CD4-positive, alpha-beta T cell treated with Interferon gamma for 1 hour (primary cell): ENCODE results near the gene RPL28.

ENCODE experiments used
- DNase-seq: peaks from one replicate; pipeline ENCODE4 v3.0.0-alpha.2; 2020

RPL28 gene

GRCh38 chr19:55353803-55354697 lies 31.7 kb upstream of the RPL28 start:
- DNase-seq, result peak; percentile 77

- no peak for DNase-seq
Observed at GRCh38 chr19:55354698-55355212, 31.0 kb upstream of the RPL28 start, which contains the start of gene COX6B2. Gene COX6B2, minus strand, starts transcription at chr19:55354719. Its CDS starts 198 bp downstream, at chr19:55354521.

GRCh38 chr19:55355213-55355821 lies 30.4 kb upstream of the RPL28 start:
- no peak for DNase-seq

GRCh38 chr19:55358493-55358892 lies 27.2 kb upstream of the RPL28 start:
- no peak for DNase-seq

GRCh38 chr19:55358943-55359908 lies 26.5 kb upstream of the RPL28 start:
- no peak for DNase-seq

DNA sequence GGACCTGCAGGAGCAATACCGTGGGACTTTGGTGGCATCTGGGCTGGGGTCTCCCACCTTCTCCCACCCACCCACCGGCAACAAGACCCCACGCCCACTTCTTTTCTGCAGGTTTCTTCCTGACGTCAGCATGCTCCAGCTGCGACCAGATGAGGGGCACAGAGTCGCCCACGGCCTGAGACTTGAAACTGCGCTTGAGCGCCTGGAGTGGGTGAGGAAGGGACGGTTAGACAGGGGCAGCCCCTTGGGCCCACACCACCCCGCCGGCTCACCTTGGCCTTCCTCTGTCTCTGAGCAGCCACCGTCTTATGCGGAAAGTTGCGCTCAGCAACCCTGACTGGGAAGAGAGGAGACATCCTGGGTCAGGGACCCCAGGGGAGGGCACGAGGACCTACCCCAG lies 24.8 kb upstream of the RPL28 start:
- no peak for DNase-seq

GRCh38 chr19:55362174-55362989 lies 23.4 kb upstream of the RPL28 start:
- no peak for DNase-seq

- DNase-seq, result no peak
Observed at GRCh38 chr19:55362990-55363716, 22.6 kb upstream of the RPL28 start, which contains the start of gene GARIN5B. Gene GARIN5B, minus strand, starts transcription at chr19:55363260. Its CDS starts 194 bp downstream, at chr19:55363066.

DNA sequence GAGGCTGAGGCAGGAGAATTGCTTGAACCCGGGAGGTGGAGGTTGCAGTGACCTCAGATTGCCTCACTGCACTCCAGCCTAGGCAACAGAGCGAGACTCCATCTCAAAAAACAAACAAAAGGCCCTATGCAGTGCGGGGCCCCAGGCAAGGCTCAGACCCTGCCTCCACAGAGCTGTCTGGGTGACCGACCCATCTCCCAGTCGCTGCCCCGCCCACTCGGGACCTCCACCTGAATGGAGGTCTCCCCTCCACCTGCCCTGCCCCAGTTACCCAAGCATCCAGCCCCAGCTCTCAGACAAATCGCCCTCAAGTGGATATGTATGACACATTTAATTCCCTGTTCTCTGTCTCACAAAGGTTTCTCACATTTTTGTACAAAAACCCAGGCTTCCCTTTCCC lies 20.5 kb upstream of the RPL28 start:
- DNase-seq, result no peak

DNA sequence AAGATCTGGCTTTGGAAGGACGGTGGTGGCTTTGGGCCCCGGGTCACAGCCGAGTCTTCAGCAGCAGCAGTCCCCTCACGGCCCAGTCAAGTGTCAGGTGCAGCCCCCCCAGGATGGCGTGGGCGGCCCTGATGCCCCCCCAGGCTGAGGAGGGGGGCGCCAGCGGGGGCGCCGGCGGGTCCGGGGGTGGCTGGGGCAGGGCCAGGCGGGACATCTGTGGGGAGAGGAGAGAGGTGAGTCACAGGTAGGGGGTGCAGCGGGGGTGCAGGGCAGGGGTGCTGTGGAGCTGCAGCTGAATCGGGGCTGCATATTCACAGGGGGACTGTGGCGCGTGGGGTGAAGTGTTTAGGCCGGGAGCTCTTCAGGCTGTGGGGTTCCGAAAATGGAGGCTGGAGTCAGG lies 19.8 kb upstream of the RPL28 start:
- DNase-seq, result no peak

- DNase-seq, result no peak
Observed at GRCh38 chr19:55366790-55367189, 18.9 kb upstream of the RPL28 start.

DNA sequence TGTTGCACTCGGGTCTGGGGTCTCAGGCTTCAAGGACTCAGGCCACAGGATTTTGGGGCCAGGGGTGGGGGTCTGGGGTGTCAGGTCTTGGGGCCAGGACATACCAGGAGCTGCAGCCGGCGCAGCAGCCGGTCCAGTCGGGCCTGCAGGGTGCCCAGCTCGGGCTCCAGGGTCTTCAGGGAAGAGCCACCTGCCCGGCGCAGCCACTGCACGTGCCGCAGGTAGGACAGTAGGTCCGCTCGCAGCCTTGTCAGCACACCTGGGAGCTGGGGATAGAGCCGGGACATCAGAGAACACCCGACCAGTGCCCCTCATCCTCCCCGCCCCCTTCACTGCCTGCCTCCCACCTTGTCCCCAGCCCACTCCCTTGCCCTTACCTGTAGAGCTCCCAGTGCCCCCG lies 17.6 kb upstream of the RPL28 start:
- no peak for DNase-seq

- no peak for DNase-seq
Observed at GRCh38 chr19:55368701-55369563, 16.8 kb upstream of the RPL28 start.

DNA sequence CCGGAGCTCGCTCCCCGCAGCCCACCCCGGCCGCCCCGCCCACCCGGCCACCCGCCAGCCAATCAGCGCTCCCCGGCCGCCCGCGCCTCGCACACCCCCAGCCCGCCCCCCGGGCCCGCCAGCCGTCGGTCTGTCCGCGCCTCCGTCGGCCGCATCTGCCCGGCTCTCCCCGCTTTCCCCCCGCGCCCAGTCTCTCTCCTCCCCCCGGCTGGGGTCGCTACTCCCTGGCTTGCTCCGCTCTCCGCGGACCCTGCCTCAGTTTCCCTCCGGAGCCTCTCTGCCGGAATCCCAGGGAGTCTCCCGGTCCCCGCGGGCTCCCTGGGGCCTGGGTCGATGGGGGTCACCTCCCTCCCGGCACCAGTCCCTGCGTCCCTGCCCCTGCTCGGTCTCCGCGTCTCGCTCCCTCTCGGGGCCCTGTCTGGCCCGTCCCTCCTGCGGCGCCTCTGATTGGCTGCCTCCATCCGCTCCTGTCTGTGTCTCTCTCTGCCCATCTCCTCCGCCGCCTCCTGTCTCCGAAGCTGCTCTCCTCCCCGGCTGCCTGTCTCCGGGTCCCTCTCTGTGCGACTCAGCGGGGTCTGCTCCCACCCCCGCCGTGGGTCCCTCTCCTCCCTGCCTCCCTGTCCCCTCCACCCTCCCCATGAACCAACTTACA lies 16.0 kb upstream of the RPL28 start:
- no peak for DNase-seq

DNA sequence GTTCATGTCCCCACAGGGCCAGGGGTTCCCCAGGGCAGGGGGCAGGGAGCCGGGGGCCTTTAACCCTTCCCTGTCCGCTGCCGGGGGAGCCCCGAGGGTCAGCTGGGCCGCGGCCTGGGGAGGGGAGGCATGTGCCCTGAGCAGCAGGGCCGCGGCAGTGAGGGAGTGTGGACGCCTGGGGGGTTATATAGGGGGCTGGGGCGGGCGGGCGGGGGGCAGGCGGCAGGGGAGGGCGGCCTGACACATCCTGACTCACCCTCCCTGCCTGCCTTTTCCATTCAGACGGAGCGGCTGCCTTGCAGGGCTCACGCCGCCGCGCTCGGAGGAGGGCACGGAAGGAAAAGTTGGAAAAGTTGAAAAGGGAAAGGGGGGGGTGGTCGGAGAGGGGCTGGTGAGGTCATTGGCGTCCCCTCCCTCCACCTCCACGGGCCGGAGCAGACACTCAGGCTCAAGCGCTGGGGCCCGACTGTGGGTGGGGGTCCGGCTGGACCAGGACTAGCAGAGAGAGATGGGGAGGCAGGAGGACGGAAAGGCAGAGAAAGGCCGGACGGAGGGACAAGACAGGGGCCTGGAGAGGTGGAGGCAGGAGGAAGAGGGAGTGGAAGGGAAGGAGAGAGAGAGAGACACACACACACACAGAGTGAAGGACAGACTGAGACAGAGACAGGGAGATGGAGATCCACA lies 15.3 kb upstream of the RPL28 start, which contains the start of gene IL11:
Gene IL11 (minus strand): TSS at position 159 of the 684 bp plus-strand sequence. CDS start 153 bp downstream, at position 6.
- DNase-seq, result no peak

DNA sequence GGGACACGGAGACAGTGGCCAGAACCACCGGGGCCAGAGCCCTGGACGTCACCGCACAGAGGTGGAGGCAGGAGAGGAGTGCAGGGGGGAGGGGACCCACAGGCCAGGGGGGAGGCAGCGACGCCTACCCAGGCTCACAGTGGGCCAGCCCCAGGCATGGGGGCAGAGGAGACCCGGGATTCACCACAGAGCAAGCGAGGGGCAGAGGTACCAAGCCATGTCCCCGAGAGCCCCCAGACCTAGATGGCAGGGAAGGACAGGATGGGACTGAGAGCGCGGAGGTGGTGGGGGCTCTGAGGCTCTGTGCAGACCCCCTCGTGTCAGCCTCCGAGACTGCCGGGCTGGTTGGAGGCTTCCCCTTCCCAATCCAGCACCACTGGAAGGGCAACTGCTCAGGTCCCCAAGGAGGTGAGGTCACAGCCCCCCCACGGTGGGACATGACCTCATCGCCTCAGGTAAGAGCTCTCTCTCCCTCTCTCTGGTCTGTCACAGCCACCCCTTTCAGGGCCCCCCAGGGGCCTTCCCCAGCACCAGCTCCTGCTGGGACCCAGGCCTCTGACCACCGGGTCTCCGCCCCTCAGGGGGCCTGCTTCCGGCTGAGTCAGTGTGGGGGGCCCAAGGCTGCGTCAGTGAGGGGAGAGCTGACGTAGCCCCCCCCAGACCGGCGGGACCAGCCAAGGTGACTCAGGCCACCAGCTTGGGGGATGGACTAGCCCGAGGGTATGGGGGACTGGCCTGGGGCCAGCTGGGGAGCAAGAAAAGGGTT lies 13.2 kb upstream of the RPL28 start:
- DNase-seq, result no peak

- DNase-seq, result no peak
Observed at GRCh38 chr19:55373306-55373992, 12.3 kb upstream of the RPL28 start.
